HepG2 (cell line): Measurements from ENCODE around the gene BRAP. TPM values are rescaled to one million over a fixed set of nuclear protein-coding genes. Genes with fewer than 3 reads are reported as not detected.

Source experiments
- ATAC-seq: fragments of 200-7000 bp; cut with Tn5 transposase; 3 replicates; pipeline ENCODE4 v1.9.1; 2020; ENCODE audit warnings: mild to moderate bottlenecking, moderate library complexity
- BruUV-seq: library from RNA; stranded (reverse); fragments of 400-500 nt; replicated peaks from 2 replicates; lab custom pipeline; 2021; lab: Mats Ljungman, UMichigan
- CTCF ChIA-PET: fragments of 300-600 bp; formaldehyde crosslinking; extraction: SDS; loops from one replicate; lab custom pipeline; 2021; ENCODE audit warnings: low total read pairs, inconsistent platforms, low intra/inter-chr PET ratio; lab: Yijun Ruan, JAX
- POLR2A ChIA-PET: fragments of 350-600 bp; sonication (Branson Sonifier 250); formaldehyde crosslinking; loops from one replicate; lab custom pipeline; 2020; ENCODE audit warnings: antibody characterized with exemption, inconsistent platforms; lab: Yijun Ruan, JAX
- DNase-seq: peaks from one replicate; pipeline ENCODE4 v3.0.0-alpha.2; 2015; ENCODE audit warnings: low spot score
- FAIRE-seq: peaks from 3 replicates; lab custom pipeline; 2011; peaks lifted over from hg19 to GRCh38; lab: Jason Lieb, UNC
- H2AFZ ChIP-seq: one replicate; pipeline ENCODE4 v1.6.1; 2011; ENCODE audit warnings: low read length, inconsistent platforms
- H3K27ac ChIP-seq: fragments of 300-600 bp; 3 replicates; pipeline ENCODE4 v1.8.0; 2011; ENCODE audit warnings: mixed run types, mild to moderate bottlenecking, mixed read lengths, low read length, inconsistent platforms; ENCODE audit not compliant: insufficient read depth; ENCODE audit errors: extremely low read length
- H3K27me3 ChIP-seq, 2 experiments: fragments of 200-600 bp in 1 of 2; 2 replicates in 1 of 2; 3 replicates in 1 of 2; pipeline versions ENCODE4 v1.6.0 to v1.8.0; 2011; ENCODE audit warnings: low read length in 2 of 2, mild to moderate bottlenecking in 2 of 2, moderate library complexity in 2 of 2, inconsistent platforms in 1 of 2; ENCODE audit not compliant: insufficient read depth in 2 of 2, control insufficient read depth in 1 of 2
- H3K36me3 ChIP-seq, 2 experiments: fragments of 200-600 bp in 1 of 2; replicated peaks in 1 of 2; 2 replicates in 1 of 2; 3 replicates in 1 of 2; pipeline versions ENCODE4 v1.5.1 to v1.8.0; 2011; ENCODE audit warnings: low read length in 2 of 2, inconsistent platforms in 1 of 2; ENCODE audit not compliant: insufficient read depth in 2 of 2, control insufficient read depth in 1 of 2
- H3K4me1 ChIP-seq: 2 replicates; pipeline ENCODE4 v1.5.1; 2012; ENCODE audit warnings: low read length, inconsistent platforms; ENCODE audit not compliant: insufficient read depth
- H3K4me2 ChIP-seq: 2 replicates; pipeline ENCODE4 v1.6.0; 2011; ENCODE audit warnings: low read depth, low read length, inconsistent platforms
- H3K4me3 ChIP-seq, 3 experiments: fragments of 200-600 bp in 1 of 3; sonication (generic), shearing (Covaris generic) in 1 of 3; replicated peaks in 1 of 3; 2 replicates each; pipeline ENCODE4 v1.5.1; 2011 to 2016; ENCODE audit warnings: low read length in 3 of 3, inconsistent platforms in 2 of 3, low read depth in 2 of 3, mild to moderate bottlenecking in 2 of 3, control low read depth in 1 of 3, mixed read lengths in 1 of 3; ENCODE audit not compliant: insufficient read depth in 1 of 3
- H3K79me2 ChIP-seq: one replicate; pipeline ENCODE4 v1.6.1; 2011; ENCODE audit warnings: low read length, inconsistent platforms; ENCODE audit not compliant: insufficient read depth
- H3K9ac ChIP-seq: 2 replicates; pipeline ENCODE4 v1.6.0; 2011; ENCODE audit warnings: mild to moderate bottlenecking, low read depth, low read length, inconsistent platforms; ENCODE audit not compliant: insufficient read depth
- H3K9me3 ChIP-seq: 2 replicates; pipeline ENCODE4 v1.5.1; 2012; ENCODE audit warnings: mild to moderate bottlenecking, low read length
- H4K20me1 ChIP-seq: 2 replicates; pipeline ENCODE4 v1.6.0; 2011; ENCODE audit warnings: inconsistent platforms, mild to moderate bottlenecking, low read length, moderate library complexity; ENCODE audit not compliant: insufficient read depth
- IKZF1 ChIP-seq: fragments of 450-650 bp; IDR thresholded peaks from 2 replicates; pipeline ENCODE4 v1.7.1; 2016
- MLLT10 ChIP-seq: sonication (generic); formaldehyde crosslinking; IDR thresholded peaks from 2 replicates; pipeline ENCODE4 v1.4.0; 2020; ENCODE audit warnings: missing genetic modification reagents
- NR2C2 ChIP-seq: sonication (generic); formaldehyde crosslinking; IDR thresholded peaks from 2 replicates; pipeline ENCODE4 v1.4.0; 2020; ENCODE audit warnings: missing genetic modification reagents, mild to moderate bottlenecking, moderate library complexity, borderline replicate concordance
- RARA ChIP-seq: IDR thresholded peaks from 2 replicates; pipeline ENCODE4 v1.6.1; 2016; ENCODE audit warnings: missing genetic modification reagents, missing compliant biosample characterization
- TAF15 ChIP-seq: fragments of 200-400 bp; formaldehyde crosslinking; IDR thresholded peaks from one replicate; pipeline ENCODE4 v1.6.1; 2018; ENCODE audit warnings: mild to moderate bottlenecking, low read depth, low read length; ENCODE audit not compliant: poor library complexity, severe bottlenecking
- U2AF1 ChIP-seq: fragments of 200-400 bp; formaldehyde crosslinking; optimal IDR thresholded peaks from 2 replicates; pipeline ENCODE3; 2017; ENCODE audit warnings: mild to moderate bottlenecking, low read depth, low read length
- YEATS2 ChIP-seq: sonication (generic); formaldehyde crosslinking; IDR thresholded peaks from 2 replicates; pipeline ENCODE4 v1.4.0; 2020; ENCODE audit warnings: missing genetic modification reagents, borderline replicate concordance
- ZNF569 ChIP-seq: sonication (generic); formaldehyde crosslinking; IDR thresholded peaks from 2 replicates; pipeline ENCODE4 v1.5.0; 2020; ENCODE audit warnings: mild to moderate bottlenecking, missing genetic modification reagents, moderate library complexity, borderline replicate concordance
- ZNF605 ChIP-seq: sonication (generic); formaldehyde crosslinking; IDR thresholded peaks from 2 replicates; pipeline ENCODE4 v1.8.0; 2022; ENCODE audit warnings: mild to moderate bottlenecking, missing genetic modification reagents
- ZNF629 ChIP-seq: sonication (generic); formaldehyde crosslinking; conservative IDR thresholded peaks from 2 replicates; pipeline ENCODE4 v1.5.0; 2020; ENCODE audit warnings: missing genetic modification reagents
- WGBS: methylation state at CpG from one replicate; pipeline ENCODE4 v1.1.6; 2017; ENCODE audit warnings: low lambda C conversion rate; 5-methylcytosine and 5-hydroxymethylcytosine counted together
- in situ Hi-C: cut with HindIII; loops from 2 replicates; pipeline ENCODE4 v1.10.0; 2017; ENCODE audit warnings: low pct_unique_long_range_greater_than_20kb; ENCODE audit not compliant: extremely low pct_ligation_motif_present
- intact Hi-C: fragments of 100-400 bp; cut with micrococcal nuclease; formaldehyde crosslinking; loops from one replicate; pipeline ENCODE4 v1.10.0; 2022; ENCODE audit not compliant: unreplicated experiment
- polyA plus RNA-seq, 8 experiments: library from polyadenylated mRNA; depleted of rRNA in 3 of 8; stranded (reverse) in 7 of 8; unstranded in 1 of 8; fragments of >200 nt; fragmentation: Illumina TruSeq in 4 of 8; extraction: Trizol in 4 of 8; gene quantifications; 2 replicates each; pipeline versions ENCODE4 v1.2.1 to v1.2.3, GENCODE V29; 2011 to 2016; ENCODE audit warnings: low read depth in 4 of 8, missing spikeins in 1 of 8, mixed read lengths in 1 of 8; ENCODE audit not compliant: insufficient read depth in 1 of 8
- total RNA-seq, 5 experiments: library from RNA; depleted of rRNA; stranded (reverse); fragments of >200 nt; fragmentation: Illumina TruSeq; extraction: Trizol; gene quantifications; 2 replicates each; pipeline ENCODE4 v1.2.3, GENCODE V29; 2016; ENCODE audit warnings: low read depth in 1 of 5
- TF ChIP-seq, protein P1 (sequence below): sonication (generic); formaldehyde crosslinking; conservative IDR thresholded peaks from 2 replicates; pipeline ENCODE4 v1.4.0; 2020; ENCODE audit warnings: missing genetic modification reagents
- TF ChIP-seq, protein P2 (sequence below), 2 experiments: fragments of 450-650 bp in 1 of 2; sonication (generic) in 1 of 2; formaldehyde crosslinking; IDR thresholded peaks; 2 replicates each; pipeline versions ENCODE4 v1.5.0 to v1.8.0; 2020 to 2022; ENCODE audit warnings: mild to moderate bottlenecking in 1 of 2, missing genetic modification reagents in 1 of 2
- TF ChIP-seq, protein P3 (sequence below): sonication (generic); formaldehyde crosslinking; IDR thresholded peaks from 2 replicates; pipeline ENCODE4 v1.8.0; 2022; ENCODE audit warnings: mild to moderate bottlenecking, missing genetic modification reagents, moderate library complexity
- TF ChIP-seq, protein P4 (sequence below): sonication (generic); formaldehyde crosslinking; IDR thresholded peaks from 2 replicates; pipeline ENCODE4 v1.5.0; 2020; ENCODE audit warnings: mild to moderate bottlenecking, missing genetic modification reagents
- TF ChIP-seq, protein P5 (sequence below): sonication (generic); formaldehyde crosslinking; IDR thresholded peaks from 2 replicates; pipeline ENCODE4 v1.4.0; 2020; ENCODE audit warnings: missing genetic modification reagents, borderline replicate concordance
- TF ChIP-seq, protein P6 (sequence below): sonication (generic); formaldehyde crosslinking; IDR thresholded peaks from 2 replicates; pipeline ENCODE4 v1.8.1; 2023; ENCODE audit warnings: mild to moderate bottlenecking, missing genetic modification reagents

Gene BRAP
- total and polyA plus RNA-seq, 2 of the 13 experiments (the other 11 are each of a cell fraction or from before 2014, with no cell fraction given), result 8.1 to 15.4 TPM

DNA sequence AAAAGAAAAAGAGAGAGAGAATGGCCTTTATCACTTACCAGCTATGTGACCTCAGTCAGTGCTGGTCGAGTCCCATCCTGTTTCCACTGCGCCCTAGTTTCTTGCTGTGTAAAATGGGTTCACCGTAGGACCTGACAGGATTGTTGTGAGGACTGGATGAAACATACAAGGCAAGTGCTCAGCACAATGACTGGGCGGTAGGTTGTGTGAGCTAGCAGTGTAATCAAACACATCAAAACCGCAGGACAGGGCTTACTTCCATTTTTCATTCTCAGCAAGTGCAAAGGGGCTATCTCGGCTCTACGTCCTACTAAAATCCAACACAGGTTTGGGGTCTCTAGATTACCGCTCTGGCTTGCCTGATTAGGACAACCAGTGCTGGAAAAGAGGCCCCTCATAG is 50.2 kb downstream of the BRAP start:
- Histone ChIP-seq H2AFZ (peak overlapping the region; percentile 70), H3K79me2 (no peaks in the 10 kb centered on the region), H3K4me3 (0 out of 6 replicates have a peak overlapping the region, but pooled peaks of 1 of the 3 experiments have one; percentile 4), H3K36me3 (no peaks in the 10 kb centered on the region), H3K4me2 (peak overlapping the region; percentile 71), H3K9me3 (no peaks in the 10 kb centered on the region), H3K27me3 (no peaks in the 10 kb centered on the region), H4K20me1 (no peaks in the 10 kb centered on the region), H3K4me1 (peaks cover 39% of the 10 kb centered on the region), H3K27ac (peak overlapping the region; percentile 74), H3K9ac (peak overlapping the region; percentile 59; the same call in 1 of the 2 replicates)
- in situ Hi-C loops (no loop called here), intact Hi-C loops (no loop called here)
- DNase-seq (no peak), ATAC-seq (peak; percentile 49), FAIRE-seq (peak; percentile 36)
- CTCF ChIA-PET, result no interaction called here
- POLR2A ChIA-PET, result no interaction called here
- 80% methylated on average over 8 of the region's 8 CpGs for WGBS
- BruUV-seq, result no TSS peak
- TF ChIP-seq, protein P1, sequence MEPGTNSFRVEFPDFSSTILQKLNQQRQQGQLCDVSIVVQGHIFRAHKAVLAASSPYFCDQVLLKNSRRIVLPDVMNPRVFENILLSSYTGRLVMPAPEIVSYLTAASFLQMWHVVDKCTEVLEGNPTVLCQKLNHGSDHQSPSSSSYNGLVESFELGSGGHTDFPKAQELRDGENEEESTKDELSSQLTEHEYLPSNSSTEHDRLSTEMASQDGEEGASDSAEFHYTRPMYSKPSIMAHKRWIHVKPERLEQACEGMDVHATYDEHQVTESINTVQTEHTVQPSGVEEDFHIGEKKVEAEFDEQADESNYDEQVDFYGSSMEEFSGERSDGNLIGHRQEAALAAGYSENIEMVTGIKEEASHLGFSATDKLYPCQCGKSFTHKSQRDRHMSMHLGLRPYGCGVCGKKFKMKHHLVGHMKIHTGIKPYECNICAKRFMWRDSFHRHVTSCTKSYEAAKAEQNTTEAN (CRISPR knock-in tag), result no peak
- TF ChIP-seq NR2C2 (CRISPR knock-in tag), result no peak
- TF ChIP-seq MLLT10 (CRISPR knock-in tag), result no peak
- TF ChIP-seq, protein P2, sequence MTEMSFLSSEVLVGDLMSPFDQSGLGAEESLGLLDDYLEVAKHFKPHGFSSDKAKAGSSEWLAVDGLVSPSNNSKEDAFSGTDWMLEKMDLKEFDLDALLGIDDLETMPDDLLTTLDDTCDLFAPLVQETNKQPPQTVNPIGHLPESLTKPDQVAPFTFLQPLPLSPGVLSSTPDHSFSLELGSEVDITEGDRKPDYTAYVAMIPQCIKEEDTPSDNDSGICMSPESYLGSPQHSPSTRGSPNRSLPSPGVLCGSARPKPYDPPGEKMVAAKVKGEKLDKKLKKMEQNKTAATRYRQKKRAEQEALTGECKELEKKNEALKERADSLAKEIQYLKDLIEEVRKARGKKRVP (CRISPR knock-in tag; IDR thresholded peaks at IDR 0.05), result no peak
- TF ChIP-seq TAF15, result no peak
- TF ChIP-seq YEATS2, result no peak
- TF ChIP-seq, protein P3, sequence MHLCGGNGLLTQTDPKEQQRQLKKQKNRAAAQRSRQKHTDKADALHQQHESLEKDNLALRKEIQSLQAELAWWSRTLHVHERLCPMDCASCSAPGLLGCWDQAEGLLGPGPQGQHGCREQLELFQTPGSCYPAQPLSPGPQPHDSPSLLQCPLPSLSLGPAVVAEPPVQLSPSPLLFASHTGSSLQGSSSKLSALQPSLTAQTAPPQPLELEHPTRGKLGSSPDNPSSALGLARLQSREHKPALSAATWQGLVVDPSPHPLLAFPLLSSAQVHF (CRISPR knock-in tag), result no peak
- TF ChIP-seq ZNF629 (CRISPR knock-in tag), result 0 out of 2 replicates have a peak, but pooled peaks have one; percentile 22
- TF ChIP-seq U2AF1, result no peak
- 0 out of 2 replicates have a peak, but pooled peaks have one; percentile 26 for TF ChIP-seq ZNF605 (CRISPR knock-in tag)
- TF ChIP-seq, protein P4, sequence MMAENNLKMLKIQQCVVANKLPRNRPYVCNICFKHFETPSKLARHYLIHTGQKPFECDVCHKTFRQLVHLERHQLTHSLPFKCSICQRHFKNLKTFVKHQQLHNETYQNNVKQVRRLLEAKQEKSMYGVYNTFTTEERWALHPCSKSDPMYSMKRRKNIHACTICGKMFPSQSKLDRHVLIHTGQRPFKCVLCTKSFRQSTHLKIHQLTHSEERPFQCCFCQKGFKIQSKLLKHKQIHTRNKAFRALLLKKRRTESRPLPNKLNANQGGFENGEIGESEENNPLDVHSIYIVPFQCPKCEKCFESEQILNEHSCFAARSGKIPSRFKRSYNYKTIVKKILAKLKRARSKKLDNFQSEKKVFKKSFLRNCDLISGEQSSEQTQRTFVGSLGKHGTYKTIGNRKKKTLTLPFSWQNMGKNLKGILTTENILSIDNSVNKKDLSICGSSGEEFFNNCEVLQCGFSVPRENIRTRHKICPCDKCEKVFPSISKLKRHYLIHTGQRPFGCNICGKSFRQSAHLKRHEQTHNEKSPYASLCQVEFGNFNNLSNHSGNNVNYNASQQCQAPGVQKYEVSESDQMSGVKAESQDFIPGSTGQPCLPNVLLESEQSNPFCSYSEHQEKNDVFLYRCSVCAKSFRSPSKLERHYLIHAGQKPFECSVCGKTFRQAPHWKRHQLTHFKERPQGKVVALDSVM (CRISPR knock-in tag), result 0 out of 2 replicates have a peak, but pooled peaks have one; percentile 10
- no peak for TF ChIP-seq ZNF569 (CRISPR knock-in tag)
- TF ChIP-seq, protein P5, sequence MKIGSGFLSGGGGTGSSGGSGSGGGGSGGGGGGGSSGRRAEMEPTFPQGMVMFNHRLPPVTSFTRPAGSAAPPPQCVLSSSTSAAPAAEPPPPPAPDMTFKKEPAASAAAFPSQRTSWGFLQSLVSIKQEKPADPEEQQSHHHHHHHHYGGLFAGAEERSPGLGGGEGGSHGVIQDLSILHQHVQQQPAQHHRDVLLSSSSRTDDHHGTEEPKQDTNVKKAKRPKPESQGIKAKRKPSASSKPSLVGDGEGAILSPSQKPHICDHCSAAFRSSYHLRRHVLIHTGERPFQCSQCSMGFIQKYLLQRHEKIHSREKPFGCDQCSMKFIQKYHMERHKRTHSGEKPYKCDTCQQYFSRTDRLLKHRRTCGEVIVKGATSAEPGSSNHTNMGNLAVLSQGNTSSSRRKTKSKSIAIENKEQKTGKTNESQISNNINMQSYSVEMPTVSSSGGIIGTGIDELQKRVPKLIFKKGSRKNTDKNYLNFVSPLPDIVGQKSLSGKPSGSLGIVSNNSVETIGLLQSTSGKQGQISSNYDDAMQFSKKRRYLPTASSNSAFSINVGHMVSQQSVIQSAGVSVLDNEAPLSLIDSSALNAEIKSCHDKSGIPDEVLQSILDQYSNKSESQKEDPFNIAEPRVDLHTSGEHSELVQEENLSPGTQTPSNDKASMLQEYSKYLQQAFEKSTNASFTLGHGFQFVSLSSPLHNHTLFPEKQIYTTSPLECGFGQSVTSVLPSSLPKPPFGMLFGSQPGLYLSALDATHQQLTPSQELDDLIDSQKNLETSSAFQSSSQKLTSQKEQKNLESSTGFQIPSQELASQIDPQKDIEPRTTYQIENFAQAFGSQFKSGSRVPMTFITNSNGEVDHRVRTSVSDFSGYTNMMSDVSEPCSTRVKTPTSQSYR (CRISPR knock-in tag), result no peak
- no peak for TF ChIP-seq RARA (CRISPR knock-in tag)
- TF ChIP-seq, protein P6, sequence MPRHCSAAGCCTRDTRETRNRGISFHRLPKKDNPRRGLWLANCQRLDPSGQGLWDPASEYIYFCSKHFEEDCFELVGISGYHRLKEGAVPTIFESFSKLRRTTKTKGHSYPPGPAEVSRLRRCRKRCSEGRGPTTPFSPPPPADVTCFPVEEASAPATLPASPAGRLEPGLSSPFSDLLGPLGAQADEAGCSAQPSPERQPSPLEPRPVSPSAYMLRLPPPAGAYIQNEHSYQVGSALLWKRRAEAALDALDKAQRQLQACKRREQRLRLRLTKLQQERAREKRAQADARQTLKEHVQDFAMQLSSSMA (CRISPR knock-in tag), result no peak
- TF ChIP-seq IKZF1, result no peak
